Measurements from ENCODE around the gene ERC1.
A peak's percentile ranks its signal among the peaks of the same experiment; 100 is the strongest.

Gene ERC1

DNA sequence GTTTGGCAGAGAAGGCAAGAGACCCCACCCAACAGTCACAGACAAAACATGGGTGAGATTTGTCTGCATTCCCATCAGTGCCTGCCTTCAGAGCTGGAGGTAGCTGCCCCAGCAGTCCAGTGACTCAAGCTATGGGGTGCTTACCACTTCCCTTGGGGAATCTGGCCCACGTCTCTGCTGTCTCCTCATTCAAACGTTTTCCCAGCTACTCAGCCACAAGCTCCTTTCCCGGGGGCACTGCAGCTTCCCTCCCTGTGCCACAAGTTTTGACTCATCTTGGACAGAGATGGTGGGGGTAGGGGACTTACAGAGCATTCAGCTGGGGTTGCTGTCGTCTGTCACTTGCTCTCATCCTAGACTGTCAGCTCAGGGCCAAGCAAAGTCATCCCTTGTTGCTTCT is 536.8 kb downstream of the ERC1 start:
- TF ChIP-seq, protein P1, sequence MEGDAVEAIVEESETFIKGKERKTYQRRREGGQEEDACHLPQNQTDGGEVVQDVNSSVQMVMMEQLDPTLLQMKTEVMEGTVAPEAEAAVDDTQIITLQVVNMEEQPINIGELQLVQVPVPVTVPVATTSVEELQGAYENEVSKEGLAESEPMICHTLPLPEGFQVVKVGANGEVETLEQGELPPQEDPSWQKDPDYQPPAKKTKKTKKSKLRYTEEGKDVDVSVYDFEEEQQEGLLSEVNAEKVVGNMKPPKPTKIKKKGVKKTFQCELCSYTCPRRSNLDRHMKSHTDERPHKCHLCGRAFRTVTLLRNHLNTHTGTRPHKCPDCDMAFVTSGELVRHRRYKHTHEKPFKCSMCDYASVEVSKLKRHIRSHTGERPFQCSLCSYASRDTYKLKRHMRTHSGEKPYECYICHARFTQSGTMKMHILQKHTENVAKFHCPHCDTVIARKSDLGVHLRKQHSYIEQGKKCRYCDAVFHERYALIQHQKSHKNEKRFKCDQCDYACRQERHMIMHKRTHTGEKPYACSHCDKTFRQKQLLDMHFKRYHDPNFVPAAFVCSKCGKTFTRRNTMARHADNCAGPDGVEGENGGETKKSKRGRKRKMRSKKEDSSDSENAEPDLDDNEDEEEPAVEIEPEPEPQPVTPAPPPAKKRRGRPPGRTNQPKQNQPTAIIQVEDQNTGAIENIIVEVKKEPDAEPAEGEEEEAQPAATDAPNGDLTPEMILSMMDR (IDR thresholded peaks at IDR 0.05; ENCODE audit: control extremely low read depth, extremely low read depth, low read depth, missing control alignments), result no peak
- DNase-seq (ENCODE audit: extremely low spot score), result no peak
- ChIA-PET CTCF (interaction anchor here (0.8 to 2.9 kb wide), 3 partner anchors 11 to 410 kb away, joined by 3 to 11 read pairs (median 4); no protein-coding TSS in a partner anchor), POLR2A (no interaction called here)

DNA sequence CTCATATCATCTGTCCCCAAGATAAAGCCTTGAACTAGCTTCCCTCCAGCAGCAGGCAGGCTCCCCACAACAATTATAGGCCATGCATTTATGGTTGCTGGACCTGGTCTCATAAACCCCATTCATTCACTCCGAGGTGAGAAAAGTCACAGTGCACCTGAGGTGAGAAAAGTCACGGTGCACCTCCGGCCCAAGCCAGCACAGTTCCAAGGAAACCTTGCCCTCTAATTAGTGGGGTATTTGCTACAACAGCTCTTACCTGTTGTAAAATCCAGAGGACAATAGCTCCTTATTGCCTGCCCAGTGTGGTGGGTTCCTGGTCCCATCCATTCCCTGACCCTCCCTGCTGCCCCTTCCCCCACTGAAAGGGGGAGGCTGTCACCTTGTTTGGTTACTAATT is 537.8 kb downstream of the ERC1 start:
- ChIA-PET POLR2A (interaction anchor here (0.5 to 0.6 kb wide), 2 partner anchors 866 to 1224 kb away, joined by 3 read pairs; no protein-coding TSS in a partner anchor), CTCF (interaction anchor here (0.7 to 2.9 kb wide), 7 partner anchors 11 to 411 kb away, joined by 3 to 11 read pairs (median 4); no protein-coding TSS in a partner anchor)
- DNase-seq (ENCODE audit: extremely low spot score), result no peak
- TF ChIP-seq, protein P1 (IDR thresholded peaks at IDR 0.05; ENCODE audit: control extremely low read depth, extremely low read depth, low read depth, missing control alignments), result no peak

DNA sequence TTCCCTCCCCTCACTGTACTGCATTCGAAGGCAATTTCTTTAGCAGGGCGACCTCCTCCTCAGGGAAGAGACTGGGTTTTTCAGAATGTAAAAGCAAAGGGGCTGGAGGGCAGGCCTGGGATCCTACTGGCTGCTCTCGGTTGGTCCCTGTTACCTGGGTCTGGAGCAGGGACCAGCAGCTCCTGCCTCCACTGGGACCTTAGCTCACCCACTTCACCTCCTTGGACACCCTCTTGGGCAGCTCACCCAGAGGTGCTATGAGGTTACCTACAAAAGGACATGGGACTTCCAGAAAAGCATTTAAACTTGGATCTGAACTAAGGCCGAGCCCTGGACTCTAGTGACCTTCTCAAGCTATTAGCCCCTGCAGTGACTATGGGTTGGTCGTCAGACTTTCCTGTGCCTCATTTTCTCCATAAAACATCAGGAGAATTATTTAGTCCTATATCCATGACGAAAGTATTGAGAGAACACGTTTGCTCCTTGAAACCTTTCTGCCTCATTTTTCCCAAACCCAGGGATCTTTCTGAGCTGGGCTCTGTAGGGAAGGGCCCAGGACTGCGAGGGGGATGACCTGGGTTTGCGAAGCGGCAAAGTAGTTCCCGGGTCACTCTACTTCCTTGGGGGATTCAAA is 538.3 kb downstream of the ERC1 start:
- no peak for DNase-seq (ENCODE audit: extremely low spot score)
- POLR2A ChIA-PET, result no interaction called here
- TF ChIP-seq, protein P1 (IDR thresholded peaks at IDR 0.05; ENCODE audit: control extremely low read depth, extremely low read depth, low read depth, missing control alignments), result no peak
- CTCF ChIA-PET, result interaction anchor here (0.7 to 2.9 kb wide), 6 partner anchors 10 to 412 kb away, joined by 3 to 11 read pairs (median 4); no protein-coding TSS in a partner anchor

DNA sequence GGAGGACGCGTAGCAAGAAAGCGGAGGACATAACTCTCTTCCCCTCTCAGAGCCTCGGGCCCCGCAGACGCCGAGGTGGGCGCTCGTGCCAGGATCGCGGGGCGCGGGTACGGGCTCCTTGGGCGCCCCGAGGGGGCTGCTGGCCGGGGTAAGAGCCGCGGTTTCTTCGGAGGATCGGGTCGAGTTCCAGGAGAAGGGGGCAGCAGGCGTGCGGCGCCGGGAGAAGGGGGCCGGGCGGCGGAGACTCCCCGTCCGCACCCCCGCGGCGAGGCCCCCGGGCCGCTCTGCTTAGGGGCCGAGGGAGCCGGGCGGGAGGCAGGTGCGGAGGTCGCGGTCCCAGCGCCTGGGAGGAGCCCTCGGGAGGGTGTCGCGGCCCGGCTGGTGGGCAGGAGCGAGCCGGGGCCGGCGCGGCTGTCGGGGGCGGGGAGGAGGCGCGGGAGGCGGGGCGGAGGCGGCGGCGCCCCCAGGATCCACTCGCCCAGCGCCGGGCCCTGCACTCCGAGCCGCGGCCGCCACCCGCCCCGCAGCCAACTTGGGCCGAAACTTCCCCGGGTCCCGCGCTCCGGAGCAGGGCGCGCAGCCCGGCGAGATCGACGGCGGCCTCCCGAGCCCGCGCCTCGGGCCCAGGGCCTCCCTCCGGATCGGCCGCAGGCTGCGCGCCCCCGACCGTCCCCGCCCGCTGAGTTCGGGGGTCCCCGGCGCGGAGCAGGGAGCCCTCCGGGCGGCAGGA is 539.0 kb downstream of the ERC1 start:
- CTCF ChIA-PET, result interaction anchor here (1.5 to 2.9 kb wide), 3 partner anchors 13 to 412 kb away, joined by 4 to 11 read pairs (median 5); no protein-coding TSS in a partner anchor
- POLR2A ChIA-PET, result no interaction called here
- peak; percentile 66 for DNase-seq (ENCODE audit: extremely low spot score)
- TF ChIP-seq, protein P1 (IDR thresholded peaks at IDR 0.05; ENCODE audit: control extremely low read depth, extremely low read depth, low read depth, missing control alignments), result no peak

DNA sequence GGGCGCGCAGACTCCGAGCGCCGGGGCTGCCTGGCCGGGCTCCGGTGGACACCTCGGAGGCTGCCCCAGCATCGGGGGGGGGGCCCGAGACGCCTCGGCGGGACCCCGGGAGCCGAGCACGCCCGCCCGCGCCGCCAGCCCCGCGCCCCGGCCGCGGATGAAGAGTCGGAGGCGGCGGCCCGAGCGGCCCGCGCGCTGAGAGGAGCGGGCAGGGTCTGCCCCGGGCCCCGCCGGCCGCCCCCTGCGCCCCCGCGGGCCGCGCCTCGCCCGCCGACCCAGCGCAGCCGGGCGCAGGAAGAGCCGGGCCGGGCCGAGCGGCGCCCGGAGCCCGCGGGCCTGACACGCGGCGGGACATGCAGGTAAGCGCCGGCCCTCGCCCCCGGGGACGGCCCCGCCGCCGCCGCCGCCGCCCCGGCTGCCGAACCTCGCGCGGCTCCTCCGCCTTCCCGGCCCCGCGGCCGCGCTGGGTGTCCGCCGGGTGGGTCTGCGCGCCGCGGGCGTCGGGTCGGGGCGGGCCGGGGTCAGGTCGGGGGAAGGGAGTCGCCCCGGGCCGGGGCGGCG is 539.6 kb downstream of the ERC1 start:
- DNase-seq (ENCODE audit: extremely low spot score), result no peak
- ChIA-PET CTCF (interaction anchor here (4.7 kb wide), 1 partner anchor 413 kb away, joined by 18 read pairs; no protein-coding TSS in a partner anchor), POLR2A (no interaction called here)
- TF ChIP-seq, protein P1 (IDR thresholded peaks at IDR 0.05; ENCODE audit: control extremely low read depth, extremely low read depth, low read depth, missing control alignments), result no peak

DNA sequence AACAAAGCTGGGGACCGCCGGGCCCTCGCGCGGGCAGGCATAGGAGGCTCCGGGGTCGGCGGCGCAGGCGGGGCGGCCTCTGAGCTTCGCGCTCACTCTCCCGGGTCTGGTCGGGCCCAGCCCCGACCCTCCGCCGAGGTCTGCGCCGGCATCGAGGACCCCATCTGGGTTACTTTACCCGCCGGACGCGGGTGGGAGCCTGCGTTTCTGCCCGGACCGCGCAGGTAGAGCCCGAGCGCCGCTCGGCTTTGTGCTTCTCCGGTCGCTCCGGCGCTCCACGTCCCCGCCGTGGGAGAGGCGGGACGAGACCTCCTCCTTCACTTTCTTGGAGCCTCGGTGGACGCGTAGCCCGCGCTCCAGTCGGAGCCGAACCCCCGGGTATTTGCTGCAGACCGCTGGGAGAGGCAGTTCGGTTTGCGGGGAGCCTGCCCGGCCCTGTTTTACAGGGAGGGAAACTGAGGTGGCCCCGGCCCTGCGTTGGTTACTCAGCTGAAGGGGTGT is 540.2 kb downstream of the ERC1 start:
- ChIA-PET POLR2A (no interaction called here), CTCF (interaction anchor here (4.7 kb wide), 1 partner anchor 413 kb away, joined by 18 read pairs; no protein-coding TSS in a partner anchor)
- TF ChIP-seq, protein P1 (IDR thresholded peaks at IDR 0.05; ENCODE audit: control extremely low read depth, extremely low read depth, low read depth, missing control alignments), result no peak
- DNase-seq (ENCODE audit: extremely low spot score), result no peak
